Peyer's patch (tissue), 4 donors: ENCODE data around the gene MMP21.

ENCODE experiments used
- POLR2A ChIP-seq, 2 donors: fragments of 450-650 bp; IDR thresholded peaks; one replicate each; pipeline ENCODE4 v1.5.1; 2017; ENCODE audit warnings: antibody characterized with exemption in 2 of 2, mild to moderate bottlenecking in 2 of 2, moderate library complexity in 2 of 2
- TF ChIP-seq, protein P1 (sequence below), 6 experiments: fragments of 450-650 bp in 4 of 6; fragments of 200-600 bp in 2 of 6; sonication (generic) in 1 of 6; IDR thresholded peaks; one replicate each; pipeline ENCODE4 v1.5.1; 2017 to 2019; ENCODE audit warnings: antibody characterized with exemption in 6 of 6, mild to moderate bottlenecking in 3 of 6, moderate library complexity in 1 of 6

DNA sequence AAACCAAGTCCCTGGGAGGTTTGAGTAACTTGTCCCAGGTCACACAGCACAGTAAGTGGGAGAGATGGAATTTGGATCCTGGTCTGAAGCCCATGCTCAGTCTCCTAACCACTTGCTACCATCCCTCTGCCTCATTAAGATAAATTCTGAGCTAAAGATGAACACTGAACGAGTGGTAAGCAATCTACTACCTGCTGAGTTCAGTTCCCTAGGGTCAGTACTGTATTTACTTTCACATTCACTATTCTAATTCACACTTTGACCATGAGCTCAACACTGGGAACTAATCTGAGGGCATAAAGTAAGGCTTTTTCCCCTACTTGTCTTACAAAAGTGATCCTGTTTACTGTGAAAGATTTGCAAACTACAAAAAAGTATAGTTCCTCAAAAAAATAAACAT, 45.1 kb upstream of the MMP21 start:
- TF ChIP-seq, protein P1, sequence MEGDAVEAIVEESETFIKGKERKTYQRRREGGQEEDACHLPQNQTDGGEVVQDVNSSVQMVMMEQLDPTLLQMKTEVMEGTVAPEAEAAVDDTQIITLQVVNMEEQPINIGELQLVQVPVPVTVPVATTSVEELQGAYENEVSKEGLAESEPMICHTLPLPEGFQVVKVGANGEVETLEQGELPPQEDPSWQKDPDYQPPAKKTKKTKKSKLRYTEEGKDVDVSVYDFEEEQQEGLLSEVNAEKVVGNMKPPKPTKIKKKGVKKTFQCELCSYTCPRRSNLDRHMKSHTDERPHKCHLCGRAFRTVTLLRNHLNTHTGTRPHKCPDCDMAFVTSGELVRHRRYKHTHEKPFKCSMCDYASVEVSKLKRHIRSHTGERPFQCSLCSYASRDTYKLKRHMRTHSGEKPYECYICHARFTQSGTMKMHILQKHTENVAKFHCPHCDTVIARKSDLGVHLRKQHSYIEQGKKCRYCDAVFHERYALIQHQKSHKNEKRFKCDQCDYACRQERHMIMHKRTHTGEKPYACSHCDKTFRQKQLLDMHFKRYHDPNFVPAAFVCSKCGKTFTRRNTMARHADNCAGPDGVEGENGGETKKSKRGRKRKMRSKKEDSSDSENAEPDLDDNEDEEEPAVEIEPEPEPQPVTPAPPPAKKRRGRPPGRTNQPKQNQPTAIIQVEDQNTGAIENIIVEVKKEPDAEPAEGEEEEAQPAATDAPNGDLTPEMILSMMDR (IDR thresholded peaks at IDR 0.05): no peak
- TF ChIP-seq POLR2A (IDR thresholded peaks at IDR 0.05): no peak
